ENCODE data around the gene AKAP17A.

AKAP17A gene

DNA sequence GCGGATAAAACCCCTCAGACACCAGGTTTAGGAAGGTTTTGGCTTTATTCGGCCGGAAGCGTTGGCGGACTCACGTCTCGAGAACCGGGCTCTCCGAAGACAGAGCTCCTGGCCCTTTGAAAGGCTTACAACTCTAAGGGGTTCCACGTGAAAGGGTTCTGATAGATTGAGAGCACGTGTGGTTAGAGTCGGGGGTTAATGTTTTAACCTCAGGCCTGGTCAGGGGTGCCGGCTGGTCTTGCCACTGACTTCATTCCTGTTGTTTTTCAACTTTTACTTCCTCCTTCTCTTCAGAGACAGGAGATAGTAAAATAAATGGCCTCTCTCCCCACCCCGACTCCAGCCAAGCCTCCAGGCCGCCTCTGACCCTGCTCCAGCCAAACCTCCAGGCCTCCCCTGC, 18.8 kb downstream of the AKAP17A start:
- Histone ChIP-seq H3K36me3 (replicated peaks; ENCODE audit: insufficient read depth, low read length) (no peaks in the 10 kb centered on the region), H3K9me3 (replicated peaks; ENCODE audit: insufficient read depth, low read length) (no peaks in the 10 kb centered on the region), H3K79me2 (ENCODE audit: low read length) (no peaks in the 10 kb centered on the region), H3K9ac (ENCODE audit: low read length) (no peak overlapping the region), H3K9me2 (replicated peaks; ENCODE audit: insufficient read depth, low read length) (no peaks in the 10 kb centered on the region), H3K27me3 (replicated peaks; ENCODE audit: insufficient read depth, low read length) (no peaks in the 10 kb centered on the region), H2AFZ (ENCODE audit: low read length) (no peak overlapping the region), H3K4me3 (ENCODE audit: low read length) (no peak overlapping the region), H3K27ac (ENCODE audit: low read length) (no peak overlapping the region), H4K20me1 (ENCODE audit: insufficient read depth, low read length) (no peaks in the 10 kb centered on the region), H3K4me2 (ENCODE audit: low read depth, low read length) (no peak overlapping the region), H3F3A (ENCODE audit: insufficient read depth, low read length) (no peaks in the 10 kb centered on the region), H3K4me1 (ENCODE audit: low read length) (no peaks in the 10 kb centered on the region)
- TF ChIP-seq EZH2phosphoT487 (IDR thresholded peaks at IDR 0.05; ENCODE audit: low read length) (no peak), EZH2 (optimal IDR thresholded peaks at IDR 0.05; ENCODE audit: low read depth, low read length) (no peak)
- TF ChIP-seq, protein P1, sequence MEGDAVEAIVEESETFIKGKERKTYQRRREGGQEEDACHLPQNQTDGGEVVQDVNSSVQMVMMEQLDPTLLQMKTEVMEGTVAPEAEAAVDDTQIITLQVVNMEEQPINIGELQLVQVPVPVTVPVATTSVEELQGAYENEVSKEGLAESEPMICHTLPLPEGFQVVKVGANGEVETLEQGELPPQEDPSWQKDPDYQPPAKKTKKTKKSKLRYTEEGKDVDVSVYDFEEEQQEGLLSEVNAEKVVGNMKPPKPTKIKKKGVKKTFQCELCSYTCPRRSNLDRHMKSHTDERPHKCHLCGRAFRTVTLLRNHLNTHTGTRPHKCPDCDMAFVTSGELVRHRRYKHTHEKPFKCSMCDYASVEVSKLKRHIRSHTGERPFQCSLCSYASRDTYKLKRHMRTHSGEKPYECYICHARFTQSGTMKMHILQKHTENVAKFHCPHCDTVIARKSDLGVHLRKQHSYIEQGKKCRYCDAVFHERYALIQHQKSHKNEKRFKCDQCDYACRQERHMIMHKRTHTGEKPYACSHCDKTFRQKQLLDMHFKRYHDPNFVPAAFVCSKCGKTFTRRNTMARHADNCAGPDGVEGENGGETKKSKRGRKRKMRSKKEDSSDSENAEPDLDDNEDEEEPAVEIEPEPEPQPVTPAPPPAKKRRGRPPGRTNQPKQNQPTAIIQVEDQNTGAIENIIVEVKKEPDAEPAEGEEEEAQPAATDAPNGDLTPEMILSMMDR (IDR thresholded peaks at IDR 0.05; ENCODE audit: low read length), result no peak
- DNase-seq, result no peak

DNA sequence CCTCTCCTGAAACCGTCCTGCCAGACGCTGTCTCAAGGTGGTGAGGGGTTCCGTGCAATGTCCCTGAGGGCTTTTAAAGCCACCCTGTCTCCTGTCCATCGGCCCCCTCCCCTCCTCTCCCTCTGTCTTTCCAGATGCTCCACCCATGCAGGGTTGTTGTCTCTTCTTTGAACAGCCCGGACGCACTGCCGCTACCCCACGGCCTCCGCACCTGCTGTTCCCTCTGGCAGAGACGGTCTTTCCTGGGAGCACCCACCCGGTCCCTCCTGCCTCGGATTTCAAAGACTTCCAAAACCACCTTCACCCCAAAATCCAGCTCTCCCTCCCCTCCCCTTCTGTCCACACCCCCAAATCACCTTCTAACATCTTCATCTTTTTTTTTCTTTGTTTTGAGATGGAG, 19.3 kb downstream of the AKAP17A start:
- TF ChIP-seq EZH2phosphoT487 (IDR thresholded peaks at IDR 0.05; ENCODE audit: low read length), result no peak
- TF ChIP-seq, protein P1 (IDR thresholded peaks at IDR 0.05; ENCODE audit: low read length), result no peak
- Histone ChIP-seq H3K4me2 (ENCODE audit: low read depth, low read length) (no peak overlapping the region), H3K27me3 (replicated peaks; ENCODE audit: insufficient read depth, low read length) (no peaks in the 10 kb centered on the region), H3K4me1 (ENCODE audit: low read length) (no peaks in the 10 kb centered on the region), H3F3A (ENCODE audit: insufficient read depth, low read length) (no peaks in the 10 kb centered on the region), H4K20me1 (ENCODE audit: insufficient read depth, low read length) (no peaks in the 10 kb centered on the region), H3K36me3 (replicated peaks; ENCODE audit: insufficient read depth, low read length) (no peaks in the 10 kb centered on the region), H3K4me3 (ENCODE audit: low read length) (no peak overlapping the region), H2AFZ (ENCODE audit: low read length) (no peak overlapping the region), H3K9me3 (replicated peaks; ENCODE audit: insufficient read depth, low read length) (no peaks in the 10 kb centered on the region), H3K27ac (ENCODE audit: low read length) (no peak overlapping the region), H3K79me2 (ENCODE audit: low read length) (no peaks in the 10 kb centered on the region), H3K9me2 (replicated peaks; ENCODE audit: insufficient read depth, low read length) (no peaks in the 10 kb centered on the region), H3K9ac (ENCODE audit: low read length) (no peak overlapping the region)
- no peak for DNase-seq

DNA sequence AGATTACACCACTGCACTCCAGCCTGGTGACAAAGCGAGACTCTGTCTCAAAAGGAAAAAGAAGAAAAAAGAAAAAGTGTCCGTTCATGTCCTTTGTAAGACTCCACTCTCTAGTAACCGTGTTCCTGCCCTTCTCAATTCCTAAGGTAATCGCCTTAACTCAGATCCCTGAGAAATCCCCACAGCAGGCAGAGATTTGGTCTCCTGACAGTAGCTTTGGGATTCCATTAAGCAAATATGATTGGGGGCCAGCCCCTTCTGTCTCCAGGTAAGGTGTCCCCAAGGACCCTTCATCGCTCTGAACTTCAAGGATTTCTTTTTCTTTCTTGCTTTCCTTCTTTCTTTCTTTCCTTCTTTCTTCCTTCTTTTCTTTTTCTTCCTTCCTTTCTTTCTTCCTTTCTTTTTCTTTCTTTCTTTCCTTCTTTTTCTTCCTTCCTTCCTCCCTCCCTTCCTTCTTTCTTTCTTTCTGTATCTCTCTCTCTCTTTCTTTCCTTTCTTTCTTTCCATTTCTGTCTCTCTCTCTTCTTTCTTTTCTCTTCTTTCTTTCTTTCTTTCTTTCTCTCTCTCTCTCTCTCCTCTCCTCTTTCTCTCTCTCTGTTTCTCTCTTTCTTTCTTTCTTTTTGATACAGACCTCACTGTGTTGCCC, 21.4 kb downstream of the AKAP17A start:
- H3K27me3 ChIP-seq (replicated peaks; ENCODE audit: insufficient read depth, low read length), result no peaks in the 10 kb centered on the region
- H3K4me3 ChIP-seq (ENCODE audit: low read length), result no peak overlapping the region
- no peak overlapping the region for H2AFZ ChIP-seq (ENCODE audit: low read length)
- H3F3A ChIP-seq (ENCODE audit: insufficient read depth, low read length), result no peaks in the 10 kb centered on the region
- H3K36me3 ChIP-seq (replicated peaks; ENCODE audit: insufficient read depth, low read length), result no peaks in the 10 kb centered on the region
- H3K4me2 ChIP-seq (ENCODE audit: low read depth, low read length), result no peak overlapping the region
- H3K4me1 ChIP-seq (ENCODE audit: low read length), result no peaks in the 10 kb centered on the region
- H3K27ac ChIP-seq (ENCODE audit: low read length), result no peak overlapping the region
- no peak overlapping the region for H3K9ac ChIP-seq (ENCODE audit: low read length)
- no peaks in the 10 kb centered on the region for H4K20me1 ChIP-seq (ENCODE audit: insufficient read depth, low read length)
- no peaks in the 10 kb centered on the region for H3K79me2 ChIP-seq (ENCODE audit: low read length)
- H3K9me3 ChIP-seq (replicated peaks; ENCODE audit: insufficient read depth, low read length), result no peaks in the 10 kb centered on the region
- TF ChIP-seq, protein P1 (IDR thresholded peaks at IDR 0.05; ENCODE audit: low read length), result no peak
- TF ChIP-seq EZH2 (optimal IDR thresholded peaks at IDR 0.05; ENCODE audit: low read depth, low read length), result no peak
- DNase-seq, result no peak
- H3K9me2 ChIP-seq (replicated peaks; ENCODE audit: insufficient read depth, low read length), result no peaks in the 10 kb centered on the region
